HuH-7.5 (cell line): Measurements from ENCODE around the gene CACNA1B.
"Not testable (repeated sequence)": the region's sequence is repeated elsewhere in the genome, so short reads cannot be mapped to it uniquely, and the experiment has no call there.

Experiments
- DNase-seq: peaks from one replicate; pipeline ENCODE4 v3.0.0; 2011; ENCODE audit warnings: low spot score

CACNA1B gene

GRCh38 chr9:138143491-138143890 is 265.9 kb downstream of the CACNA1B start:
- DNase-seq = not testable (repeated sequence)

GRCh38 chr9:138147556-138147955 is 270.0 kb downstream of the CACNA1B start:
- not testable (repeated sequence) for DNase-seq

DNA sequence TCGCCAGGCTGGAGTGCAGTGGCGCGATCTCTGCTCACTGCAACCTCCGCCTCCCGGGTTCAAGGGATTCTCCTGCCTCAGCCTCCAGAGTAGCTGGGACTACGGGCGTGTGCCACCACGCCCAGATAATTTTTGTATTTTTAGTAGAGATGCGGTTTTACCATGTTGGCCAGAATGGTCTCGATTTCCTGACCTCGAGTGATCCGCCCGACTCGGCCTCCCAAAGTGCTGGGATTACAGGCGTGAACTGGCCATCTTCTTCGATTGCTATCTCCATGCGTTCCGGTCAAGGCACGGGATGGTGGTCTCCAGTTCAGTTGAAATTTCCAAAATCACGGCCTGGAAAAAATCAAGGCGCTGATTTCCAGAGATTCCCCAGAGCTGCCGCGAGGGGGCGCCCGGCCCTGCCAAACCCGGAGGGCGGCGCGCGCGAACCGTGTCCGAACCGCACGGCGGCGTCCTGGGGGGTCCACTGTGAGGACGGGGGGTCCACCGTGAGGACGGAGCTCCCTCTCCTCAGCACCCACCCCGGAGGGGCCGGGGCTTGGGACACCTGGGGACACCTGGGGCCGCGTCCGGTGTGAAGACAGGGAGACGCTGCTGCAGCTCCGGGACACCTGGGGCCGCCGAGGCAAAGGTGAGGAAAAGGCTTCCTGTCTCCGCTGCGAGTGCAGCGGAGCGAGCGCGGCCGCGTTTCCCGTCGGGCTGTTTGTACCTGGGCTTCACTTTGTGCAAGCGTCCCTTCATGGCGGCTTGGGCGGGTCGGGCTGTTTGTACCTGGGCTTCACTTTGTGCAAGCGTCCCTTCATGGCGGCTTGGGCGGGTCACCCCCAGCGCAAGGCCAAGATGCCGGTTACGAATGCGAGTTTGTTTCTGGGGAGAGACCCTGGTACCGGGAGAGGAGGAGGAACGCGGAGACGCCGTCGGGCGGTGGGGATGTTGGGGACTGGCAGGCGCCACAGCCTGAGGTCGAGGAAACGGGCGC is 272.4 kb downstream of the CACNA1B start:
- not testable (repeated sequence) for DNase-seq

- DNase-seq = not testable (repeated sequence)
These were observed 278.2 kb downstream of the CACNA1B start for GRCh38 chr9:138155788-138156187.

- not testable (repeated sequence) for DNase-seq
These were observed 289.2 kb downstream of the CACNA1B start for GRCh38 chr9:138166793-138167192.
